ENCODE data around the gene WNK2.

DNA sequence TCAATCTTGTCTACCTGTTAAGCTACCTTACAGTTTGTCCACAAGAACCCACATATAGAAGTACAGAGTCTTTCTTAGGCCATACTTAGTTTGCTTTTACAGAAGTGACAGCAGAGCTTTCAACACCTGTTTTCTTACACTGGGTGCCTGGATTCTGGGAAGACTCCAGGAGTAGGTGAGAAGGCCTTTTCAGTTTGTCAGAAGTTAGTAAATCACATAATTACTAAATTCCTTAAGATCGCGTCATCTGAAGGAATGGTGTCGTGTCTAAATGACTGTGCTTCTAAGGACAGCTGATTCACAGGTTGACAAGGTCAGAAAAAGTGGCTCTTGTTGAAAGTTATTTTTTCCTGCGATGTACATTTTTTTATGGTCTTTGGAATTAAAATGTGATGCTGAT lies 170.5 kb downstream of the WNK2 start:
- TF ChIP-seq ZNF274 (IDR thresholded peaks at IDR 0.05; ENCODE audit: low read length), result no peak
- no peak for TF ChIP-seq ZNF274 (tag by site-specific recombination; IDR thresholded peaks at IDR 0.05; ENCODE audit: borderline replicate concordance)
- TF ChIP-seq ZNF600 (tag by site-specific recombination; IDR thresholded peaks at IDR 0.05), result no peak
- no peak for TF ChIP-seq GLI2 (tag by site-specific recombination; IDR thresholded peaks at IDR 0.05; ENCODE audit: borderline replicate concordance, low read depth)
- TF ChIP-seq CTCF (tag by site-specific recombination; IDR thresholded peaks at IDR 0.05), result no peak
- TF ChIP-seq ZNF48 (tag by site-specific recombination; IDR thresholded peaks at IDR 0.05), result no peak
- no peak for TF ChIP-seq ZNF670 (tag by site-specific recombination; IDR thresholded peaks at IDR 0.05; ENCODE audit: low read depth)
- no peak for TF ChIP-seq PBX3 (CRISPR knock-in tag; IDR thresholded peaks at IDR 0.05)
- no peak for TF ChIP-seq ZNF24 (tag by site-specific recombination; IDR thresholded peaks at IDR 0.05)

Measured in HEK293 (cell line).